ENCODE measurements around the gene WDR70.
"Not testable (repeated sequence)": the region's sequence is repeated elsewhere in the genome, so short reads cannot be mapped to it uniquely, and the experiment has no call there.

- TF ChIP-seq CTCF (conservative IDR thresholded peaks at IDR 0.05 in 1 of 2, IDR thresholded peaks at IDR 0.05 in 1 of 2; ENCODE audit: low read depth in 1 of 2, low read length in 2 of 2); EZH2 (IDR thresholded peaks at IDR 0.05; ENCODE audit: low read length, missing control alignments): not testable (repeated sequence)
Measured at GRCh38 chr5:37463191-37464051, 84.3 kb downstream of the WDR70 start.

All from fibroblast of lung (primary cell).